H1 (cell line): ENCODE results near the gene RPS3. TPM values are rescaled to one million over a fixed set of nuclear protein-coding genes. Genes with fewer than 3 reads are reported as not detected.
A peak's percentile ranks its signal among the peaks of the same experiment; 100 is the strongest.

Experiments used
- CTCF ChIA-PET: fragments of 300-600 bp; sonication (Branson Sonifier 250); formaldehyde crosslinking; loops from one replicate; lab custom pipeline; 2021; ENCODE audit not compliant: partially characterized antibody; lab: Charles Lee
- POLR2A ChIA-PET: fragments of 300-600 bp; sonication (Branson Sonifier 250); formaldehyde crosslinking; loops from one replicate; lab custom pipeline; 2021; ENCODE audit warnings: inconsistent platforms; ENCODE audit not compliant: partially characterized antibody; lab: Charles Lee
- DNase-seq, 2 experiments: peaks; one replicate each; pipeline versions ENCODE4 v3.0.0 to v3.0.0-alpha.2; 2010 to 2022; ENCODE audit warnings: low spot score in 2 of 2, low read depth in 1 of 2, mixed read lengths in 1 of 2
- FAIRE-seq: peaks from 2 replicates; lab custom pipeline; 2011; peaks lifted over from hg19 to GRCh38; lab: Jason Lieb, UNC
- H2AFZ ChIP-seq: 2 replicates; pipeline ENCODE4 v1.8.1; 2012; ENCODE audit warnings: low read length, inconsistent platforms
- H2AK5ac ChIP-seq: 2 replicates; pipeline ENCODE4 v1.6.1; 2013; ENCODE audit warnings: low read depth, low read length
- H2BK120ac ChIP-seq: replicated peaks from 2 replicates; pipeline ENCODE3; 2013; ENCODE audit warnings: low read depth, low read length, inconsistent platforms
- H2BK12ac ChIP-seq: 2 replicates; pipeline ENCODE4 v1.6.1; 2013; ENCODE audit warnings: low read depth, low read length
- H2BK15ac ChIP-seq: 2 replicates; pipeline ENCODE4 v1.6.1; 2013; ENCODE audit warnings: low read length
- H2BK20ac ChIP-seq: 2 replicates; pipeline ENCODE4 v1.6.1; 2013; ENCODE audit warnings: low read length
- H2BK5ac ChIP-seq: 2 replicates; pipeline ENCODE4 v1.6.1; 2013; ENCODE audit warnings: low read depth, low read length
- H3K14ac ChIP-seq: 2 replicates; pipeline ENCODE4 v1.6.1; 2013; ENCODE audit warnings: inconsistent platforms; ENCODE audit not compliant: insufficient read length
- H3K18ac ChIP-seq: 2 replicates; pipeline ENCODE4 v1.6.1; 2013; ENCODE audit warnings: low read length; ENCODE audit errors: extremely low read depth
- H3K23ac ChIP-seq: 2 replicates; pipeline ENCODE4 v1.6.1; 2013; ENCODE audit warnings: inconsistent platforms; ENCODE audit not compliant: insufficient read length
- H3K23me2 ChIP-seq: 2 replicates; pipeline ENCODE4 v1.6.1; 2013; ENCODE audit warnings: low read depth, low read length
- H3K27ac ChIP-seq: 2 replicates; pipeline ENCODE4 v1.6.1; 2011; ENCODE audit warnings: low read depth, low read length, inconsistent platforms
- H3K27me3 ChIP-seq, 4 experiments: replicated peaks in 1 of 4; 1 replicate in 1 of 4; 2 replicates in 3 of 4; pipeline versions ENCODE4 v1.6.1 to v1.8.1; 2011 to 2013; ENCODE audit warnings: low read length in 3 of 4, mild to moderate bottlenecking in 3 of 4, inconsistent platforms in 2 of 4, mixed read lengths in 2 of 4, moderate library complexity in 1 of 4; ENCODE audit not compliant: control insufficient read depth in 3 of 4, insufficient read depth in 3 of 4; ENCODE audit errors: extremely low read depth in 1 of 4
- H3K36me3 ChIP-seq, 4 experiments: 2 replicates each; pipeline versions ENCODE4 v1.6.1 to v1.8.1; 2011 to 2013; ENCODE audit warnings: mild to moderate bottlenecking in 4 of 4, low read length in 3 of 4, moderate library complexity in 2 of 4, control low read depth in 1 of 4, inconsistent platforms in 1 of 4; ENCODE audit not compliant: insufficient read depth in 4 of 4, control insufficient read depth in 2 of 4
- H3K4ac ChIP-seq: replicated peaks from 2 replicates; pipeline ENCODE3; 2013; ENCODE audit warnings: low read length, low read depth, mixed read lengths, inconsistent platforms; ENCODE audit not compliant: insufficient read length
- H3K4me1 ChIP-seq, 4 experiments: replicated peaks in 1 of 4; 1 replicate in 1 of 4; 2 replicates in 3 of 4; pipeline versions ENCODE4 v1.6.1 to v1.8.1; 2011 to 2013; ENCODE audit warnings: low read length in 3 of 4, inconsistent platforms in 2 of 4, mixed read lengths in 1 of 4; ENCODE audit not compliant: insufficient read depth in 4 of 4, control insufficient read depth in 3 of 4
- H3K4me2 ChIP-seq, 2 experiments: 2 replicates each; pipeline versions ENCODE4 v1.6.1 to v1.8.1; 2011 to 2013; ENCODE audit warnings: low read depth in 2 of 2, low read length in 2 of 2, control low read depth in 1 of 2, inconsistent platforms in 1 of 2, mild to moderate bottlenecking in 1 of 2; ENCODE audit not compliant: insufficient read depth in 1 of 2
- H3K4me3 ChIP-seq, 4 experiments: fragments of 200-600, 300-600 bp in 1 of 4; sonication (generic), shearing (Covaris generic), sonication (Bioruptor Twin) in 1 of 4; 2 replicates each; pipeline versions ENCODE4 v1.5.1 to v1.8.1; 2011 to 2016; ENCODE audit warnings: low read length in 4 of 4, low read depth in 3 of 4, control low read depth in 2 of 4, inconsistent platforms in 2 of 4, mild to moderate bottlenecking in 2 of 4, mixed read lengths in 1 of 4, moderate library complexity in 1 of 4; ENCODE audit not compliant: insufficient read depth in 2 of 4; ENCODE audit errors: extremely low read depth in 1 of 4
- H3K56ac ChIP-seq: replicated peaks from 2 replicates; pipeline ENCODE3; 2013; ENCODE audit warnings: low read depth, mild to moderate bottlenecking, mixed read lengths, low read length, inconsistent platforms; ENCODE audit not compliant: insufficient read length
- H3K79me1 ChIP-seq: 2 replicates; pipeline ENCODE4 v1.6.1; 2013; ENCODE audit warnings: low read depth, low read length, control low read depth
- H3K79me2 ChIP-seq, 2 experiments: 2 replicates each; pipeline versions ENCODE4 v1.6.1 to v1.8.1; 2012 to 2013; ENCODE audit warnings: low read length in 2 of 2, mild to moderate bottlenecking in 2 of 2, inconsistent platforms in 1 of 2; ENCODE audit not compliant: insufficient read depth in 2 of 2, control insufficient read depth in 1 of 2
- H3K9ac ChIP-seq, 4 experiments: replicated peaks in 1 of 4; 1 replicate in 1 of 4; 2 replicates in 3 of 4; pipeline versions ENCODE4 v1.6.1 to v1.8.1; 2011 to 2013; ENCODE audit warnings: low read depth in 3 of 4, low read length in 3 of 4, control low read depth in 2 of 4, mild to moderate bottlenecking in 2 of 4, moderate library complexity in 2 of 4, inconsistent platforms in 1 of 4; ENCODE audit errors: extremely low read depth in 1 of 4
- H3K9me3 ChIP-seq, 2 experiments: 2 replicates each; pipeline versions ENCODE4 v1.6.1 to v1.8.1; 2012 to 2013; ENCODE audit warnings: mild to moderate bottlenecking in 2 of 2, moderate library complexity in 2 of 2, control low read depth in 1 of 2, inconsistent platforms in 1 of 2, low read depth in 1 of 2, low read length in 1 of 2, mixed read lengths in 1 of 2; ENCODE audit not compliant: insufficient read depth in 2 of 2
- H4K20me1 ChIP-seq, 2 experiments: replicated peaks in 1 of 2; 2 replicates each; pipeline versions ENCODE3 to v1.8.1; 2011 to 2013; ENCODE audit warnings: inconsistent platforms in 2 of 2, low read length in 2 of 2, mild to moderate bottlenecking in 1 of 2; ENCODE audit not compliant: insufficient read depth in 2 of 2, control insufficient read depth in 1 of 2
- H4K5ac ChIP-seq: 2 replicates; pipeline ENCODE4 v1.6.1; 2013; ENCODE audit warnings: low read length, low read depth, mixed read lengths, inconsistent platforms; ENCODE audit not compliant: insufficient read length
- H4K8ac ChIP-seq: 2 replicates; pipeline ENCODE4 v1.8.0; 2013; ENCODE audit warnings: mild to moderate bottlenecking, moderate library complexity, low read length, inconsistent platforms; ENCODE audit not compliant: insufficient read depth; ENCODE audit errors: extremely low read depth
- H4K91ac ChIP-seq: replicated peaks from 2 replicates; pipeline ENCODE3; 2013; ENCODE audit warnings: low read length, mixed read lengths, inconsistent platforms; ENCODE audit not compliant: insufficient read length
- CBX8 ChIP-seq: fragments of 300-800, 300-1000 bp; sonication (generic); IDR thresholded peaks from 2 replicates; pipeline ENCODE4 v1.7.1; 2016; ENCODE audit warnings: low read depth, low read length, borderline replicate concordance
- POLR2A ChIP-seq, 2 experiments: IDR thresholded peaks; 1 replicate in 1 of 2; 2 replicates in 1 of 2; pipeline ENCODE4 v1.6.1; 2011; ENCODE audit warnings: low read depth in 2 of 2, low read length in 2 of 2, mild to moderate bottlenecking in 2 of 2; ENCODE audit errors: control extremely low read depth in 1 of 2
- POLR2AphosphoS5 ChIP-seq: IDR thresholded peaks from 2 replicates; pipeline ENCODE4 v1.6.1; 2011; ENCODE audit warnings: low read depth, low read length
- WGBS, 2 experiments: shearing (Covaris generic) in 1 of 2; methylation state at CpG; one replicate each; pipeline versions ENCODE4 v1.1.6 to v1.1.7; 2013 to 2015; ENCODE audit warnings: low lambda C conversion rate in 2 of 2, mixed read lengths in 2 of 2, inconsistent platforms in 1 of 2, low coverage in 1 of 2, missing lambda C conversion rate in 1 of 2; ENCODE audit not compliant: insufficient replicate concordance in 2 of 2, insufficient coverage in 1 of 2, insufficient read length in 1 of 2; ENCODE audit errors: extremely low coverage in 1 of 2, missing lambda C conversion rate in 1 of 2; 5-methylcytosine and 5-hydroxymethylcytosine counted together
- polyA plus RNA-seq, 7 experiments: library from polyadenylated mRNA; depleted of rRNA in 3 of 7; stranded (reverse) in 5 of 7; unstranded in 2 of 7; fragments of >200 nt in 5 of 7; fragments of 200-250 nt in 2 of 7; gene quantifications; 1 replicate in 5 of 7; 2 replicates in 1 of 7; 4 replicates in 1 of 7; pipeline versions ENCODE4 v1.2.1 to v1.2.3, GENCODE V29; 2011 to 2013; ENCODE audit warnings: missing spikeins in 2 of 7, mixed read lengths in 2 of 7
- total RNA-seq: library from RNA; stranded (reverse); fragmentation: NEBNext Ultra II Directional; extraction: Animal tissue kit (Norgen Biotek cat#: 25700); gene quantifications from 2 replicates; pipeline ENCODE4 v1.2.1, GENCODE V29; 2021

RPS3 gene
- total and polyA plus RNA-seq, 2 of the 8 experiments (the other 6 are each of a cell fraction or from before 2014, with no cell fraction given): 3,813 to 4,194 TPM

GRCh38 chr11:75408957-75409219 is 9.6 kb downstream of the RPS3 start:
- Histone ChIP-seq H4K20me1 (peaks cover 9 to 15% of the 10 kb centered on the region in 2 experiments), H3K79me2 (peaks cover 0 to 28% of the 10 kb centered on the region in 2 experiments; a peak in 3 of 4 replicates), H2BK12ac (no peak overlapping the region)

More at GRCh38 chr11:75408957-75409219, 9.6 kb downstream of the RPS3 start:
- Histone ChIP-seq H3K27me3 (no peaks in the 10 kb centered on the region), H3K56ac (no peak overlapping the region), H3K23me2 (no peaks in the 10 kb centered on the region), H3K18ac (no peak overlapping the region), H4K91ac (no peak overlapping the region), H2BK20ac (no peak overlapping the region), H3K9me3 (no peaks in the 10 kb centered on the region), H2BK120ac (no peak overlapping the region), H2AFZ (no peak overlapping the region), H2BK15ac (no peak overlapping the region), H3K14ac (no peak overlapping the region), H3K4me2 (no peak overlapping the region), H4K5ac (no peak overlapping the region), H3K4me1 (no peaks in the 10 kb centered on the region), H2AK5ac (no peak overlapping the region), H3K4ac (no peak overlapping the region), H4K8ac (no peak overlapping the region), H3K9ac (no peak overlapping the region), H3K27ac (no peak overlapping the region), H3K79me1 (no peaks in the 10 kb centered on the region; the same call in 1 of the 2 replicates), H3K4me3 (no peak overlapping the region), H3K36me3 (peaks cover 24 to 75% (median 52%) of the 10 kb centered on the region in 4 experiments), H3K23ac (no peak overlapping the region), H2BK5ac (no peak overlapping the region)
- ChIA-PET CTCF (interaction anchor here (0.7 to 5.5 kb wide), 14 partner anchors 8 to 204 kb away, joined by 3 to 48 read pairs (median 6); no protein-coding TSS in a partner anchor), POLR2A (interaction anchor here (0.7 to 16.7 kb wide), 13 partner anchors 9 to 139 kb away, joined by 3 to 570 read pairs (median 8); partner anchors contain the start of gene KLHL35)
- DNase-seq (no peak), FAIRE-seq (no peak)
- peak; percentile 23; the same call in 1 of the 2 replicates for TF ChIP-seq POLR2AphosphoS5
- TF ChIP-seq POLR2A (IDR thresholded peaks at IDR 0.05; ENCODE audit: control extremely low read depth in 1 of 2, low read depth in 2 of 2, low read length in 2 of 2): 0 out of 3 replicates have a peak, but pooled peaks of 1 of the 2 experiments have one; percentile 51
- TF ChIP-seq CBX8: no peak
- WGBS, 2 experiments: 96% methylated on average over 2 of the region's 2 CpGs; no CpG with 5 or more reads in 1 of the 2 experiments
